HepG2 (cell line): ENCODE data around the gene S100A12. TPM values are rescaled to one million over a fixed set of nuclear protein-coding genes. Genes with fewer than 3 reads are reported as not detected.

Experiments
- ATAC-seq: fragments of 200-7000 bp; cut with Tn5 transposase; 3 replicates; pipeline ENCODE4 v1.9.1; 2020; ENCODE audit warnings: mild to moderate bottlenecking, moderate library complexity
- BruUV-seq: library from RNA; stranded (reverse); fragments of 400-500 nt; replicated peaks from 2 replicates; lab custom pipeline; 2021; lab: Mats Ljungman, UMichigan
- CTCF ChIA-PET: fragments of 300-600 bp; formaldehyde crosslinking; extraction: SDS; loops from one replicate; lab custom pipeline; 2021; ENCODE audit warnings: low total read pairs, inconsistent platforms, low intra/inter-chr PET ratio; lab: Yijun Ruan, JAX
- POLR2A ChIA-PET: fragments of 350-600 bp; sonication (Branson Sonifier 250); formaldehyde crosslinking; loops from one replicate; lab custom pipeline; 2020; ENCODE audit warnings: antibody characterized with exemption, inconsistent platforms; lab: Yijun Ruan, JAX
- DNase-seq: peaks from one replicate; pipeline ENCODE4 v3.0.0-alpha.2; 2015; ENCODE audit warnings: low spot score
- FAIRE-seq: peaks from 3 replicates; lab custom pipeline; 2011; peaks lifted over from hg19 to GRCh38; lab: Jason Lieb, UNC
- H2AFZ ChIP-seq: one replicate; pipeline ENCODE4 v1.6.1; 2011; ENCODE audit warnings: low read length, inconsistent platforms
- H3K27ac ChIP-seq: fragments of 300-600 bp; 3 replicates; pipeline ENCODE4 v1.8.0; 2011; ENCODE audit warnings: mixed run types, mild to moderate bottlenecking, mixed read lengths, low read length, inconsistent platforms; ENCODE audit not compliant: insufficient read depth; ENCODE audit errors: extremely low read length
- H3K27me3 ChIP-seq, 2 experiments: fragments of 200-600 bp in 1 of 2; 2 replicates in 1 of 2; 3 replicates in 1 of 2; pipeline versions ENCODE4 v1.6.0 to v1.8.0; 2011; ENCODE audit warnings: low read length in 2 of 2, mild to moderate bottlenecking in 2 of 2, moderate library complexity in 2 of 2, inconsistent platforms in 1 of 2; ENCODE audit not compliant: insufficient read depth in 2 of 2, control insufficient read depth in 1 of 2
- H3K36me3 ChIP-seq, 2 experiments: fragments of 200-600 bp in 1 of 2; replicated peaks in 1 of 2; 2 replicates in 1 of 2; 3 replicates in 1 of 2; pipeline versions ENCODE4 v1.5.1 to v1.8.0; 2011; ENCODE audit warnings: low read length in 2 of 2, inconsistent platforms in 1 of 2; ENCODE audit not compliant: insufficient read depth in 2 of 2, control insufficient read depth in 1 of 2
- H3K4me1 ChIP-seq: 2 replicates; pipeline ENCODE4 v1.5.1; 2012; ENCODE audit warnings: low read length, inconsistent platforms; ENCODE audit not compliant: insufficient read depth
- H3K4me2 ChIP-seq: 2 replicates; pipeline ENCODE4 v1.6.0; 2011; ENCODE audit warnings: low read depth, low read length, inconsistent platforms
- H3K4me3 ChIP-seq, 3 experiments: fragments of 200-600 bp in 1 of 3; sonication (generic), shearing (Covaris generic) in 1 of 3; replicated peaks in 1 of 3; 2 replicates each; pipeline ENCODE4 v1.5.1; 2011 to 2016; ENCODE audit warnings: low read length in 3 of 3, inconsistent platforms in 2 of 3, low read depth in 2 of 3, mild to moderate bottlenecking in 2 of 3, control low read depth in 1 of 3, mixed read lengths in 1 of 3; ENCODE audit not compliant: insufficient read depth in 1 of 3
- H3K79me2 ChIP-seq: one replicate; pipeline ENCODE4 v1.6.1; 2011; ENCODE audit warnings: low read length, inconsistent platforms; ENCODE audit not compliant: insufficient read depth
- H3K9ac ChIP-seq: 2 replicates; pipeline ENCODE4 v1.6.0; 2011; ENCODE audit warnings: mild to moderate bottlenecking, low read depth, low read length, inconsistent platforms; ENCODE audit not compliant: insufficient read depth
- H3K9me3 ChIP-seq: 2 replicates; pipeline ENCODE4 v1.5.1; 2012; ENCODE audit warnings: mild to moderate bottlenecking, low read length
- H4K20me1 ChIP-seq: 2 replicates; pipeline ENCODE4 v1.6.0; 2011; ENCODE audit warnings: inconsistent platforms, mild to moderate bottlenecking, low read length, moderate library complexity; ENCODE audit not compliant: insufficient read depth
- ATF5 ChIP-seq: sonication (generic); formaldehyde crosslinking; IDR thresholded peaks from 2 replicates; pipeline ENCODE4 v1.4.0; 2020; ENCODE audit warnings: mild to moderate bottlenecking, low read depth, missing genetic modification reagents
- GFI1 ChIP-seq: sonication (generic); formaldehyde crosslinking; IDR thresholded peaks from 2 replicates; pipeline ENCODE4 v1.5.0; 2020; ENCODE audit warnings: missing genetic modification reagents, mild to moderate bottlenecking, borderline replicate concordance
- KAT7 ChIP-seq: IDR thresholded peaks from 2 replicates; pipeline ENCODE4 v1.6.1; 2018; ENCODE audit warnings: borderline replicate concordance, missing compliant biosample characterization
- ZNF407 ChIP-seq: sonication (generic); formaldehyde crosslinking; IDR thresholded peaks from one replicate; pipeline ENCODE4 v1.5.1; 2020; ENCODE audit warnings: mild to moderate bottlenecking, missing genetic modification reagents; ENCODE audit errors: not compliant biosample characterization
- ZNF720 ChIP-seq: sonication (generic); formaldehyde crosslinking; IDR thresholded peaks from 2 replicates; pipeline ENCODE4 v1.4.0; 2020; ENCODE audit warnings: missing genetic modification reagents
- WGBS: methylation state at CpG from one replicate; pipeline ENCODE4 v1.1.6; 2017; ENCODE audit warnings: low lambda C conversion rate; 5-methylcytosine and 5-hydroxymethylcytosine counted together
- in situ Hi-C: cut with HindIII; loops from 2 replicates; pipeline ENCODE4 v1.10.0; 2017; ENCODE audit warnings: low pct_unique_long_range_greater_than_20kb; ENCODE audit not compliant: extremely low pct_ligation_motif_present
- intact Hi-C: fragments of 100-400 bp; cut with micrococcal nuclease; formaldehyde crosslinking; loops from one replicate; pipeline ENCODE4 v1.10.0; 2022; ENCODE audit not compliant: unreplicated experiment
- polyA plus RNA-seq, 8 experiments: library from polyadenylated mRNA; depleted of rRNA in 3 of 8; stranded (reverse) in 7 of 8; unstranded in 1 of 8; fragments of >200 nt; fragmentation: Illumina TruSeq in 4 of 8; extraction: Trizol in 4 of 8; gene quantifications; 2 replicates each; pipeline versions ENCODE4 v1.2.1 to v1.2.3, GENCODE V29; 2011 to 2016; ENCODE audit warnings: low read depth in 4 of 8, missing spikeins in 1 of 8, mixed read lengths in 1 of 8; ENCODE audit not compliant: insufficient read depth in 1 of 8
- total RNA-seq, 5 experiments: library from RNA; depleted of rRNA; stranded (reverse); fragments of >200 nt; fragmentation: Illumina TruSeq; extraction: Trizol; gene quantifications; 2 replicates each; pipeline ENCODE4 v1.2.3, GENCODE V29; 2016; ENCODE audit warnings: low read depth in 1 of 5
- TF ChIP-seq, protein P1 (sequence below): sonication (generic); formaldehyde crosslinking; IDR thresholded peaks from 2 replicates; pipeline ENCODE4 v1.9.0; 2021; ENCODE audit warnings: missing genetic modification reagents, borderline replicate concordance

Gene S100A12
- total and polyA plus RNA-seq, 2 of the 13 experiments (the other 11 are each of a cell fraction or from before 2014, with no cell fraction given): not detected

GRCh38 chr1:153348511-153349362, 26.7 kb downstream of the S100A12 start, which contains the start of gene PGLYRP4:
PGLYRP4 (minus strand) TSS chr1:153348841; CDS start chr1:153347932, 909 bp downstream.
- Histone ChIP-seq H3K36me3 (no peaks in the 10 kb centered on the region), H4K20me1 (peaks cover 5% of the 10 kb centered on the region), H3K27me3 (peaks cover 2 to 6% of the 10 kb centered on the region in 2 experiments; a peak in 3 of 5 replicates), H3K27ac (no peak within 1 kb of the TSS), H3K9me3 (no peaks in the 10 kb centered on the region), H3K9ac (no peak within 1 kb of the TSS), H3K4me1 (no peaks in the 10 kb centered on the region), H3K79me2 (no peaks in the 10 kb centered on the region), H3K4me2 (no peak within 1 kb of the TSS), H3K4me3 (no peak within 1 kb of the TSS), H2AFZ (no peak within 1 kb of the TSS)
- 24% methylated on average over 6 of the region's 10 CpGs for WGBS
- DNase-seq (no peak), ATAC-seq (no peak; the same call in 2 of the 3 replicates), FAIRE-seq (no peak)
- BruUV-seq: no TSS peak
- intact Hi-C loops: no loop called here
- CTCF ChIA-PET: no interaction called here
- TF ChIP-seq ZNF407 (CRISPR knock-in tag): no peak
- no peak for TF ChIP-seq KAT7 (CRISPR knock-in tag)
- no peak for TF ChIP-seq ZNF720 (CRISPR knock-in tag)
- TF ChIP-seq, protein P1, sequence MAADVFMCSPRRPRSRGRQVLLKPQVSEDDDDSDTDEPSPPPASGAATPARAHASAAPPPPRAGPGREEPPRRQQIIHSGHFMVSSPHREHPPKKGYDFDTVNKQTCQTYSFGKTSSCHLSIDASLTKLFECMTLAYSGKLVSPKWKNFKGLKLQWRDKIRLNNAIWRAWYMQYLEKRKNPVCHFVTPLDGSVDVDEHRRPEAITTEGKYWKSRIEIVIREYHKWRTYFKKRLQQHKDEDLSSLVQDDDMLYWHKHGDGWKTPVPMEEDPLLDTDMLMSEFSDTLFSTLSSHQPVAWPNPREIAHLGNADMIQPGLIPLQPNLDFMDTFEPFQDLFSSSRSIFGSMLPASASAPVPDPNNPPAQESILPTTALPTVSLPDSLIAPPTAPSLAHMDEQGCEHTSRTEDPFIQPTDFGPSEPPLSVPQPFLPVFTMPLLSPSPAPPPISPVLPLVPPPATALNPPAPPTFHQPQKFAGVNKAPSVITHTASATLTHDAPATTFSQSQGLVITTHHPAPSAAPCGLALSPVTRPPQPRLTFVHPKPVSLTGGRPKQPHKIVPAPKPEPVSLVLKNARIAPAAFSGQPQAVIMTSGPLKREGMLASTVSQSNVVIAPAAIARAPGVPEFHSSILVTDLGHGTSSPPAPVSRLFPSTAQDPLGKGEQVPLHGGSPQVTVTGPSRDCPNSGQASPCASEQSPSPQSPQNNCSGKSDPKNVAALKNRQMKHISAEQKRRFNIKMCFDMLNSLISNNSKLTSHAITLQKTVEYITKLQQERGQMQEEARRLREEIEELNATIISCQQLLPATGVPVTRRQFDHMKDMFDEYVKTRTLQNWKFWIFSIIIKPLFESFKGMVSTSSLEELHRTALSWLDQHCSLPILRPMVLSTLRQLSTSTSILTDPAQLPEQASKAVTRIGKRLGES (CRISPR knock-in tag): no peak
- no peak for TF ChIP-seq ATF5
- no peak for TF ChIP-seq GFI1
- in situ Hi-C loops: loop anchor here (5.0 kb wide), 1 partner anchor 149 kb away; no protein-coding TSS in a partner anchor
- POLR2A ChIA-PET: no interaction called here
